OCI-LY1 (cell line): ENCODE results near the gene TSKU.
"Not testable (repeated sequence)": the region's sequence is repeated elsewhere in the genome, so short reads cannot be mapped to it uniquely, and the experiment has no call there.

Experiments
- CTCF ChIP-seq: fragments of 200-600 bp; sonication (generic), shearing (Covaris generic); IDR thresholded peaks from 2 replicates; pipeline ENCODE4 v1.5.1; 2017; ENCODE audit warnings: mild to moderate bottlenecking, antibody characterized with exemption, low read length, moderate library complexity, mixed read lengths
- EZH2 ChIP-seq: fragments of 200-600 bp; sonication (generic), shearing (Covaris generic); IDR thresholded peaks from 2 replicates; pipeline ENCODE4 v1.8.0; 2017; ENCODE audit warnings: borderline replicate concordance, mixed run types, mild to moderate bottlenecking, antibody characterized with exemption, low read length, moderate library complexity, mixed read lengths

DNA sequence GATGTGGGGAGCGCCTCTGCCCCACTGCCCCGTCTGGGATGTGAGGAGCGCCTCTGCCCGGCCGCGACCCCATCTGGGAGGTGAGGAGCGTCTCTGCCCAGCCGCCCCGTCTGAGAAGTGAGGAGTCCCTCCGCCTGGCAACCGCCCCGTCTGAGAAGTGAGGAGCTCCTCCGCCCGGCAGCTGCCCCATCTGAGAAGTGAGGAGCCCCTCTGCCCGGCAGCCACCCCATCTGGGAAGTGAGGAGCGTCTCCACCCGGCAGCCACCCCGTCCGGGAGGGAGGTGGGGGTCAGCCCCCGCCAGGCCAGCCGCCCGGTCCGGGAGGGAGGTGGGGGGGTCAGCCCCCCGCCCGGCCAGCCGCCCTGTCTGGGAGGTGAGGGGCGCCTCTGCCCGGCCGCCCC is 38.2 kb downstream of the TSKU start:
- TF ChIP-seq CTCF, EZH2: not testable (repeated sequence)
